HG02852 (cell line): Measurements from ENCODE around the gene SYK.

Source experiments
- ATAC-seq: cut with Tn5 transposase; IDR thresholded peaks from one replicate; pipeline ENCODE4 v1.9.1; 2021; ENCODE audit warnings: mild to moderate bottlenecking, moderate library complexity; ENCODE audit not compliant: unreplicated experiment

The SYK gene

DNA sequence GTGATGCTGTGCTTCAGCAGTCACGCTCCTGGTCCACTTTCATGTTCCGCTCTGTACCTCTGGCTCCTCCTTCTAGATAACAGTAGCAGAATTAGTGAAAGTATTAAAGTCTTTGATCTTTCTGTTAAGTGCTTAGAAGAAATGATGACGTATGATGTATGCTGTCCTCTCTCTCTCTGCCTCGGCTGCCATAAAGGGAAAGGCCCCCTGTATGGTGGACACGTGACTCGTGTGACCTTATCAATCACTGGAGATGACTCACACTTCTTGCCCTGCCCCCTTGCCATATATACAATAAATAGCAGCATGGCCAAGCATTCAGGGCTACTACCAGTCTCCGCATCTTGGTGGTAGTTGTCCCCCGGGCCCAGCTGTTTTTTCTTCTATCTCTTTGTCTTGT, 100.3 kb downstream of the SYK start:
- no peak for ATAC-seq

DNA sequence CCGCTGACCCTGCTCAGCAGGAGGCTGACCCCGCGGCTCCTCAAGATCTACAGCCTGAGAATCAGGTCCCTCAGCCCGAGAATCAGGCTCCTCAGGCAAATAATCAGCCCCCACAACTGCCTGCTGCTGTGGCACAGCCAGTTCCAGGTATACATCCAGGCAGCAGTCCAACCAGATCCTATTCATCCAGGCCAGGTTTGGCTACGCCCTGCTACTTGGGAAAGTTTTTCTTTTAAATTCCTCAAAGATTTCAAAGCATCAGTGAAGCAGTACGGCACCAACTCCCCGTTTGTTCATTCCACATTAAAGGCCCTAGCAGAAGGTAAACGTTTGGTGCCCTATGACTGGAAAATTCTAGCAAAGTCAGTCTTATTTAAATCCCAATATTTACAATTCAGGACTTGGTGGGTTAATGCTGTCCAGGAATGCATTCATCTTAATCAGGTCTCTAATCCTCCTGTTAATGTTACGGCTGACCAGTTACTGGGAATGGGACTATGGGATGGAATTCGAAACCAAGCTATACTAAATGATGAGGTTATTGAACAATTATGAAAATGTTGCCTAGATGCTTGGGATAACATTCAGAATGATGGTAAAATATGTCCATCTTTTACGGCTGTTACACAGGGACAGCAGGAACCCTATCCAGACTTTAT, 102.3 kb downstream of the SYK start:
- ATAC-seq: no peak

DNA sequence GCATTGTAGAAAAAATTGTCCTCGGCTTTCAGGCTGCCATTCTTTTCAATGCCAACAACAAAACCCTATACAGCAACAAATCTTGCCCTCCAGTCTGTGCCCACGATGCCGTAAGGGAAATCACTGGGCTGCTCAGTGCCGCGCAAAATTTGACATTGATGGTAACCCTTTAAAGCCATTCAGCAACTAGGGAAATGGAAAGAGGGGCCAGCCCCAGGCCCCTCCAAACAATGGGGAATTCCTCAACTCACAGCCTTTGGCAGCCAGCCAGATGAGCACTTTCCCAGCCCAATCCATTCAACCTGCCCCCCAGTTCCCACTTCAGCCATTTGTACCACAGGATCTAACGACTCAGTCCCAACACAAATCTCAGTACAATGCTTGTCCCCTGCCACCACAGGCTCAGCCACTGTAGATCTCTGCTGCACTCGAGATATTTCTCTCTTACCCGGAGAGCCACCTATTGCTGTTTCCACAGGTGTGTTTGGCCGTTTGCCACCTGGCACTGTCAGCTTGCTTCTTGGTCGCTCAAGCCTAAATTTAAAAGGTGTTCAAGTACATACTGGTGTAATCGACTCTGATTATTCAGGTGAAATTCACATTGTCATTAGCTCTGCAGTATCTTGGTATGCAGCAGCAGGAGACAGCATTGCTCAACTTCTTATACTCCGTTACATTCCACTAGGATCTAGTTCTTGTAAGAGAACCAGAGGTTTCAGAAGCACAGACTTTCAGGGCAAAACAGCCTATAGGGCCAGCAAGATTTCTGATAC, 103.3 kb downstream of the SYK start:
- ATAC-seq: no peak

DNA sequence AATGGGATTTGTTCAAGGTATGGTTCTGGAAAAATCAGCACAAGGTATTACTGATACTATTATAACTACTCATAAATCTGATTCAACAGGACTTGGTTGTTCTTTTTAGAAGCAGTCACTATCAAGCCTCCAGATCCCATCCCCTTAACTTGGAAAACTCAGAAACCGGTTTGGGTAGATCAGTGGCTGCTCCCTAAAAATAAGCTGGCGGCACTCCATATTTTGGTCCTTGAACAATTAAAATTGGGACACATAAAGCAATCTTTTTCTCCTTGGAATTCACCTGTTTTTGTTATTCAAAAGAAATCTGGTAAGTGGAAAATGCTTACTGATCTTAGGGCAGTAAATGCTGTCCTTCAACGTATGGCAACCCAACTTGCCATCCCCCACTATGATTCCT, 104.2 kb downstream of the SYK start:
- ATAC-seq: no peak

DNA sequence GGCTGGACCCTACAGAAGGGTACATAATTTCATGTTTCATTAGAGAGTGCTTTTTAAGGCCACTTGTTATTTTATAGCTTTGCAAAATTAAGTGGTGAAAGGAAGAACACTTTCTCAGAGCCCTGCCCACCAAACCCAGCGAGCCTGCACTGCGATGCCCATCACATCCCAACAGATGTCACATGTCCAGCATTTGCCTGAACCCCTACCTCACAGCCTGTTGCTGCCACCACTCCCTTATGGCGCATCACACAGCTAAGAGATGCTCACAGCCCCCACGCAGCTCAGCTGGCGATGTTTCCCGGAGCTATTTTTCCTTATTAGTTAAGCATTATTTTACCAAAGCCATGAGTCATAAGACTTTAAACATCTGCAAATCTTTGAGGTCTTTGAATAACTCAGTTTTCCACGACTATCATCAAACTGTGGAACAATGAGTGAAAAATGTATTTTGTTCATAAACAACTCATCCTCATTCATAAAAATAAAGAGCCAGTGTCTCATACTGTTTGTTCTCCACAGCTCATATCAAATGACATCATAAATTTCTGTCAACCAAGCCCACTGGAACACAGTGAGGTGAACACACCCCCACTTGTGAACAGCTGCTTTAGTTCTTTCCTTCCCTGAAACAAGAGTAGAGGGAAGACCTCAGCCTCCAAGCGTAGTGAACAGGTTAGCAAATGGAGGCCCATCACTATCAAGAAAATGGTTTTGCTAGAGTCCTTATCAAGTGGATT, 104.9 kb downstream of the SYK start:
- ATAC-seq: no peak

DNA sequence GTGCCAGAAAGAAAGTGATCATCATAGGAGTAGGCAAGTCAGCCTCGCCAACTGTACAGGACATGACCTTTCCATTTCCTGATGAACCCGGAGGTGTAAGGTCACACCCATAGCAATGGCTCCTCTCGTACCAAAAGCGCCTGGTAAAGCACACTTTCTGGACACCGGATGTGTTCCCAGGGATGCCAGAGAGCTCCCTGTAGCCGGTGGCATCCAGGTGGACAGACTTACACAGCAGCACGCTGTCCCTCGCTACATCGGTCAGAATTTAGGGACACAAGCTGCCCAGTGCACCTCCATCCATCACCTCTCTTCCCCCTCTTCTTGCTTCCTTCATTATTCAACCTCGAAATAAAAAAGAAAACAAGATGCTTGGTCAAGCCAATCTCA, 105.4 kb downstream of the SYK start:
- ATAC-seq: no peak

DNA sequence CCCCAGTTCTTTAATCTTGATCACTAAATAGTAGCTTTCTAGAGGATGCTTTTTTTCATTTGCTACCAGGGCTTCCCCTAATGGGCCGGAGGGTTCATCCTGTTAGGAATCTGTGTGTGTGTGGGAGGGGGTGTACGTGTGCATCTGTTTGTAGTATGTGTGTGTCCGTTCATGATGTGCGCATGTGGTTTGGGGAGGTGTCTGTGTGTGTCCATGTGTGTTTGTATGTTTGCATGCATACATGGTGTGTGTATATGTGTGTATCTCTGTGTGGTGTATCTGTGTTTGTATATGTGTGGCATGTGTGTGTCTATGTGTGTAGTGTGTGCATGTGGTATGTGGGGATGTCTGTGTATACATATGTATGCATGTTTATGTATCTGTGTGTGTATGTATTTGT, 106.2 kb downstream of the SYK start:
- ATAC-seq: no peak

DNA sequence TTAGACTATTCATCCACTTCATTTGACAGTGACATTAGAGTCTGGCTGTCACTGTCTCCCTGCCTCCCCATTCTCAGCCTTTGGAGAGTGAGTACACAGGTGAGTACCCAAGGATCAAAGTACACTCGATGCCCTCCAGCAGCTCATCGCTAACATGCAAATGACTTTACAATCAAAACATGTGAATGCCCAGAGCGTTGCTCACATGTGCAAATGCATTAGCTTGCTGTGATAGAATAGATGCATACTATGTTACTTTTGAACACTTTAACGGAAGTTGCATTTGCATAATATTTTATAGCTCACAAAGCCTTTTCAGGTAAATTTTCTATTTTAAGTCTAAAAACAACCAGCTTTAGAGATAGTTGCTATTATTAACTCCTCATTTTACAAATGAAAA, 107.6 kb downstream of the SYK start:
- peak; percentile 58 for ATAC-seq

DNA sequence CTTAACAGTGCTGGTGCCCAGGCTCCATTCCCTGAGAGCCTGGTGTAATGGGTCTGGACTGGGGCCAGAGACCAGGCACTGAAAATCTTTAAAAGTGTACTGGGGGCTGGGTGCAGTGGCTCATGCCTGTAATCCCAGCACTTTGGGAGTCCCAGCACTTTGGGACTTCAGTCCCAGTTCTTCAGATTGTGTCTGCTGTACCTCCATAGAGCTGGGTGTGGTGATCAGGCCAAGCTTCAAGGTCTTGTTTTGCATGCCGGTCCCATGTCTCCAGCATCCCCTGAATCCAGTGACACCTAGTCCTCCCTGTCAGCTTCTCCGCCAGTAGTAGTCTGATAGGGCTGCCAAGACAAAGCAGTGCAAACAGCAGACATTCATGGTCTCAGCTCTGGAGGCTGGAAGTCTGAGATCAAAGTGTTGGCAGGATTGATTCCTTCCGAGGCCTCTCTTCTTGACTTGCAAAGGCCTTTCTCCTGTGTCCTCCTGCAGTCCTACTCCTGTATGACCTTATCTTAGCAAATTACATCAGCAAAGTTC, 108.2 kb downstream of the SYK start:
- no peak for ATAC-seq

DNA sequence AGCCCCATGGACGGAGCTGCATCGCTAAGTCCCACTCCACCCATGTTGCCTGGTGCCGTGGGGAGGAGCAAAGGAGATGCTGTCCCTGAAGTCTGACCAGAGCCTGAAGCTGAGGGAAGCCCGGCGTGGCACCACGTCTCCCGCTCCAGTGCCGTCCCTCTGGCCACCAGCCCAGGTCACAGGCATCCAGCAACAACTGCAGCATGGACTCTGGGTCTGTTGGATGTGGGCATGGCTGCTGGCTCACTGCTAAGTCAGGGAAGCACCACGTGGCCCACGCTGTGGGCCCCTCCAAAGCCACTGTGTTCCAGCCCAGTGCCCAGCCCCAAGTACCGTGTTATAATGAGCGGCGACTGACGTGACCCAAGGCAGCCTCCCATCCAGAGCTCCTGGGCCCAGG, 112.6 kb downstream of the SYK start:
- no peak for ATAC-seq

DNA sequence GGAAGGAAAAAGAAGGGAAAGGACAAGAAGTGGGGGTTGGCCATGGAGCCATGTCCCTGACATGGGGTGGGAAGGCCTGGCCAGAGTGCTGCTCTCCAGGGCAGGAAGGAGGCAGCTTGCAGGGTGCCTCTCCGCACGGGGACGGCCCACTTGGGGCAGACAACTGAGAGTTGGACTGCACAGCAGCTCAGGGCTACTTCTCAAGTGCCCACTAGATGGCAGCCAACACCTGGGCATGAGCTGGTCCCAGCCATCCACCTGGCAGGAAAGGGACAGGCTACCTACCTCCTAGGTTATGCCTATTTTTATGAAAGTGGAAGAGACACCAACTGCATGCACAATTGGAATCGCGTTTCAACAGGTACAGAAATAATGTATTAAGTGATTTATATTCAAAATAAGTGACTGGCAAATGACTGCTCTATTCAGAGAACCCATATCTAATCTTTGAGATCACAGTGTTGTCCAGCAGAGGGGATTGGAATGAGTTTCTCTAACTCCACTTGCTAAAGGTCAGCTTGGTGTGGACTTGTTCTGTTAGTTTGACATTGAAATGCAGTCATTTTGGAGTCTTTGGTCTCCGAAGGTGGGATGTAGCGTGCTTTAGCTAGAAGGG, 113.4 kb downstream of the SYK start:
- ATAC-seq: peak; percentile 85

DNA sequence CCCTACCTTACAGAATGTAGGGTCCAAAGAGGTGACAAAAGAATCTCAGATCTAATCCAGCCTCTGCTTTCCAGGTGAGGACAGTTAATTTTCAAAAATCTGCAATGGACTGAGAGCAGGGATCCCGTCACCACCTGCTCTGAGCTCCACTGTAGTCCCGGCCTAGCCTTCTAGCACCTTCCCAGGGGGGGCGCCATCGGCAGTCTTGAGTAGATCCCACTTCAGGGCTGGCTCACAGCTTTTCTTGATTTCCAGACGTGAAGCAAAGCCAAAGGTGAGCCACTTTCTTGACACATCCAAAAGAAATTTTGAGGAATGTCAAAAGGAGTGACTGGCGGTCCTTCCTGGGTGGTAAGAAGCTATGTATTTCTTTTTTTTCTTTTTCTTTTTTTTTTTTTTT, 114.1 kb downstream of the SYK start:
- ATAC-seq: no peak

DNA sequence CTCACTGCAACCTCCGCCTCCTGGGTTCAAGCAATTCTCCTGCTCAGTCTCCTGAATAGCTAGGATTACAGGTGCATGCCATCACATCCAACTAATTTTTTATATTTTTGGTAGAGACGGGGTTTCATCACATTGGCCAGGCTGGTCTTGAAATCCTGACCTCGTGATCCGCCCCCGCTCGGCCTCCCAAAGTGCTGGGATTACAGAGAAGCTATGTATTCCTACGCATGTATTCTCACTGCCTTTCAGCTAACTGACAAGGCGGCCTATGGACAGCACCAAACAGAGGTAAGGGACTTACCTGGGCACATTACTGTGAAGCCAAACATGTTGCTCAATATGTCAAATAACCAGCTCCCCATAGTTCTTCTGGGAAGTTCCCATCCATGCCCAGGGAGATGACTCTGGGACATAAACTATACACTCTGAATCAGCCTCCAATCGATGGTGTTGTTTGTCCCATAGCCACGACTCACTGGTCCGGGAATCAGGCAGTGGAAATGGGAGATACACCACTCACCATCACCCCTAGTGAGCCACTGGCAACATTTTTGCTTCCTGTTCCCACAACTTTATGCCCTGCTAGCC, 114.6 kb downstream of the SYK start:
- no peak for ATAC-seq

DNA sequence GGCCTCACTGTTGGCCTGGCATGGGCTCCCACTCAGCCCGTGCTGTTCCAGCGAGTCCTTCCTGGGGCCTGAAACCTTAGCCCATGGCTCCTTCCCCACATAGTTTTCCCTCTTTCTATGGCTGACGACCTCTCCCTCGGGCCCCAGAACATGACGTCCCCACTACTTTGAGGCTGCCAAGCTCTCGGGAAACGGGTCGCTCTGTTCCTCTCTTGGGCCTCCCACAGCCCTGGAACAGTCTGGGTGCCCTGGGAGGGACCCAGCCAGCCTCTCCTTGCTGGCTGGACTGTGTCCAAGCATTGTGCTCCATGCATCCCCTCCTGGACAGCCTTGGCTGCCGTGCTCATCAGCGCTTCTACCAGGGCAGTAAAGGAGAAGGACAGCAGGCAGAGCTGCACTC, 118.3 kb downstream of the SYK start:
- ATAC-seq: no peak

DNA sequence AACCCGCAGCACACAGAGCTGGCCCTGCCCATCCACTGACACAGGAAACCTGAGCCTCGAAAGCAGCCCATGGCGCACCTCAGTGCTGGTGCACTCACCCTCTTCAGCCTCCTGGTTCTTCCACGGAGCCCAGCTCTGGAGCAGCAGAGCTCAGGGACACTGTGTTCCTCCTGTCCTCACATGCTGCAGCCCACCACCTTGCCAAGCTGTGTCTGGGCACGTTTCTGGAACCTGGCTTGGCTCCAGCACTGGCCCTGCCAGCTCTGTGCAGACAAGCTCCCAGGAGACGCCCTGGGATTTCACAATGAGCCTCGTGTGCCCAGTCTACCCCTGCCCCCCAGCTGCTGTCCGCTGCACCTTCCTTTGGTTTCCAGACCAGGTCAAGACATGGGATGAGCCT, 119.5 kb downstream of the SYK start:
- ATAC-seq: no peak

DNA sequence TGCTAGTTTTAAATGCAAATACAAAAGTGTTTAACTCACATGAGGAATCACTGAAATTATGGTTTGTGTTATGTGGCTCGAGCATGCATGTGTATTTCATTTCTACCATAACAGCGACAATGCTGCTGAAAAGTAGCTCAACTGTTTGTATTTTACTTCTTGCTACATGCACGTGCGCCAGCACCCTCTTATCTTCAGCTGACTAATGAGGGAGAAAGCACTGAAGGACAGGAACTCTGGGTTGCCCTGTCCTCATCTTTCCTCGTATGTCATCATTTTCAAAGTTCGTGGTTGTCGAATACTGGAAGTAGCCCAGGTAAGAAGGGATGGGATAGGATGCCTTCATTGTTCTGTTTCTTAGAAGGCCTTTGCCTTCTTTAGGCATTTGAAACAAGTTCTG, 120.3 kb downstream of the SYK start:
- ATAC-seq: no peak

DNA sequence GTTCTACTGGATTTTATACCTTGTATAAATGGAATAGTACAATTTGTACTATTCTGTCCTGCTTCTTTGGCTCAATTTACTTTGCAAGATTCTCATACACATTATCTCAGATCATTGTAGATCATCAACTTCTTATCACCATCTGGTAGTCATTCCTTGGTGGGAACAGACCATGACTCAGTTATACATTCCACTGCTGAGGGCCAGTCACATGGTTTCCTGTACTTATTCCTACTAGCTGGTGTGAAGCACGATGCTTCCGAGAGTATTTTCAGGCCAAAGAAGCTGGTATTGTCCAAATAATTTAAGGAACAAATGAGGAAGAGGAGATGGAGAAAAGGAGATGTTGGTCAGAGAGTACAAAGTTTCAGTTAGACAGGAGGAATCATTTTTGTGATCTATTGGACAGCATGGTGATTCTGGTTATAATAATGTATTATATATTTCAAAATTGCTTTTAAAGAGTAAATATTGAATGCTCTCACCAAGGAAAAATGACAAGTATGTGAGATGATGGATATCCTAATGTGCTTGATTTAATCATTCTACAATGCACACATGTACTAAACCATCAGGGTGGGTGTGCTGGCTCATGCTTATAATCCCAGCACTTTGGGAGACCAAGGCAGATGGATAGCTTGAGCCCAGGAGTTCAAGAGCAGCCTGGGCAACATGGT, 124.1 kb downstream of the SYK start:
- no peak for ATAC-seq

DNA sequence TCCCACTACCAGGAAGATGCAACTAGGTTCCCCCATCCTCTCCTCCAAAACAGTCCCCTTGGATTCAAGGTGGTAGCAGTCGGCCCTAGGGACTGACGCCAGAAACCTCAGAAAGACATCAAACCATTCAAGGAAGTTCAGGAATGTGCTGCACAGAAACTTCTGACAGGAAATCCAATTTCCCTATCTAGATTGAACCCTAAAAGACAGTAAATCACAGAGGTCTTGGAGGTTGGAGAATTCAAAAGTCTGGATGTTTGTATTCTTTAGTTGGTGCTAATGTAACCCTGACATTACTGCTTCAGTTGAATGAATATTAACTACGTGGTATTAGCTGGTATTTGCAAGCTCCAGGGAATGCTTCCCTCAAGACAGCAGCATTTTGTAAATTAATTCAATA, 125.3 kb downstream of the SYK start:
- no peak for ATAC-seq

DNA sequence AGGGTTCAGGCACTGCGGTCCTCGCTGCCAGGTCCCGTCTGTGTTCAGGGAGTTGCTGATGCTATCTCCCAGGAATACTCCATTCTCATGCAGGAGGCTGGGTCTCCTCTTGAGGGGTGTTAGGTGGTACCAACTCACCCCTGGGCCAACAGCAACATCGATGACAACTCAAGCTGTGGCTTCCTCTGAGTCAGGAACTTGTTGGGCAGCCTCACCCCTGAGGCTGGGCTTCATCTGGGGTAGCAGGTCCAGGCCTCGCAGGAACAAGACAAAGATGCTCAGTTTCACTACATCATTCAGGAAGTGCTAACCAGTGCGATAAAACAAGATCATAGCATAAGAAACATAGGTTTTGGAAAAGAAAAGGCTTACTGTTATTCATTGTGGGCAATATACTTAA, 125.9 kb downstream of the SYK start:
- ATAC-seq: no peak

DNA sequence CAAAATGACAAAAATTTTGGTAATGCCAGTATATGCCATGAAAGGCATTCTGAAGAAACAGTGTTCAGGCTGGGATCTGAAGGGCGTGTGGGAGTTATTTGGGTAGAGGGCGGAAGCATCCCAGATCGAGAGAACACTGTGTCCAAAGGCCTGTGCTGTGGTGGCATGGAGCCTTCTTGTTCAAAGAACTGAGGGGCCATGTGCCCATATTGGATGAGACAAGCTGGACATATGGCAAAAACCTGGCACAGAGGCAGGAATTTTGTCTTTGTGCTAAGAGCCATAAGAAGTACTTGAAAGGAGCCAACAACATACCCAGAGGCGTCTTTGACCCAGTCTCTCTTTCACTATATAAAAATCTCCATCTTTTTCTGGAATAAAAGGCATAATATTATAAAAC, 128.0 kb downstream of the SYK start:
- no peak for ATAC-seq

DNA sequence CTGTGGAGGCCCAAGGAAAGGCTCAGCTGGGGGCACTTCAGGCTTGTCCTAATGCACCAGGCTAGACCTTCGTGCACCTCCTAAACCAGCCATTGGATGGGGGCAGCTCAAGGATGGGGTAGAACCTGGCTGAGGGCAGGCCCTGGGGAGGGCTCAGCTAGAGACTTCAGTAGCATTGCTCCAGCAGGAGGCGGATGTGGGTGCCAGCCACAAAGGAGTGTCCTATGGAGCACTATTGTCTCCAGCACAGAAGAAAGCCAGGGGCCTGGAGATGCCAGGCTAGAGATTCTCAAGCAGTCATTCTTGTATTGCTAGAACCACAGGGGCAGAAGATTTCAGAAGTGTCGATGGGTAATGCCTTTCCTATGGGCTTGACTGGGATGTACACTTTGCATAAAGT, 131.8 kb downstream of the SYK start:
- ATAC-seq: no peak
